CD14-positive monocyte (primary cell): ENCODE measurements around the gene WNT5B. TPM values are rescaled to one million over a fixed set of nuclear protein-coding genes. Genes with fewer than 3 reads are reported as not detected.

Experiments used
- DNase-seq, 3 donors: peaks; one replicate each; pipeline ENCODE4 v3.0.0-alpha.2; 2011 to 2022
- H2AFZ ChIP-seq: 2 replicates; pipeline ENCODE4 v1.6.0; 2012; ENCODE audit warnings: mild to moderate bottlenecking, low read depth, low read length, inconsistent platforms; ENCODE audit not compliant: insufficient read depth, poor library complexity, severe bottlenecking
- H3K27ac ChIP-seq, 2 donors: 1 replicate in 1 of 2; 2 replicates in 1 of 2; pipeline ENCODE4 v1.5.1; 2012 to 2013; ENCODE audit warnings: low read length in 2 of 2, control low read depth in 1 of 2, inconsistent platforms in 1 of 2, low read depth in 1 of 2, mild to moderate bottlenecking in 1 of 2
- H3K27me3 ChIP-seq, 2 donors: one replicate each; pipeline versions ENCODE4 v1.6.0 to v1.6.1; 2011 to 2013; ENCODE audit warnings: low read length in 2 of 2; ENCODE audit not compliant: control insufficient read depth in 2 of 2, insufficient read depth in 2 of 2
- H3K36me3 ChIP-seq, 2 donors: replicated peaks in 1 of 2; 1 replicate in 1 of 2; 2 replicates in 1 of 2; pipeline versions ENCODE4 v1.5.1 to v1.6.1; 2012 to 2013; ENCODE audit warnings: low read length in 2 of 2, control low read depth in 1 of 2, inconsistent platforms in 1 of 2, mild to moderate bottlenecking in 1 of 2; ENCODE audit not compliant: insufficient read depth in 2 of 2, control insufficient read depth in 1 of 2
- H3K4me1 ChIP-seq, 2 donors: 1 replicate in 1 of 2; 2 replicates in 1 of 2; pipeline versions ENCODE4 v1.5.1 to v1.6.1; 2012 to 2013; ENCODE audit warnings: low read length in 2 of 2, control low read depth in 1 of 2, inconsistent platforms in 1 of 2, mild to moderate bottlenecking in 1 of 2, moderate library complexity in 1 of 2; ENCODE audit not compliant: insufficient read depth in 2 of 2, control insufficient read depth in 1 of 2
- H3K4me2 ChIP-seq: replicated peaks from 2 replicates; pipeline ENCODE3; 2012; ENCODE audit warnings: low read length, moderate library complexity, mild to moderate bottlenecking; ENCODE audit not compliant: poor library complexity, severe bottlenecking; ENCODE audit errors: extremely low read depth
- H3K4me3 ChIP-seq, 3 experiments: fragments of 200-600 bp in 1 of 3; sonication (generic) in 1 of 3; replicated peaks in 1 of 3; 1 replicate in 2 of 3; 2 replicates in 1 of 3; pipeline ENCODE4 v1.5.1; 2011 to 2013; ENCODE audit warnings: low read length in 3 of 3, mild to moderate bottlenecking in 3 of 3, control low read depth in 2 of 3, low read depth in 2 of 3, inconsistent platforms in 1 of 3, moderate library complexity in 1 of 3
- H3K79me2 ChIP-seq: 2 replicates; pipeline ENCODE4 v1.6.0; 2012; ENCODE audit warnings: mild to moderate bottlenecking, control low read depth, inconsistent platforms, low read length, moderate library complexity; ENCODE audit not compliant: insufficient read depth
- H3K9ac ChIP-seq: 2 replicates; pipeline ENCODE4 v1.6.0; 2017; ENCODE audit warnings: low read length, mild to moderate bottlenecking; ENCODE audit not compliant: insufficient read depth, poor library complexity, severe bottlenecking
- H3K9me3 ChIP-seq, 2 donors: replicated peaks in 1 of 2; 1 replicate in 1 of 2; 2 replicates in 1 of 2; pipeline versions ENCODE4 v1.5.1 to v1.6.1; 2012 to 2013; ENCODE audit warnings: low read length in 2 of 2, control low read depth in 1 of 2; ENCODE audit not compliant: control insufficient read depth in 1 of 2, insufficient read depth in 1 of 2
- H4K20me1 ChIP-seq: 2 replicates; pipeline ENCODE4 v1.6.0; 2012; ENCODE audit warnings: mild to moderate bottlenecking, low read length, control low read depth, moderate library complexity; ENCODE audit not compliant: insufficient read depth
- H3K27ac Mint-ChIP-seq, 7 donors: one replicate each; pipeline ENCODE4 v1.8.0; 2020; ENCODE audit warnings: mild to moderate bottlenecking in 7 of 7, mixed read lengths in 7 of 7, moderate library complexity in 6 of 7, inconsistent platforms in 2 of 7
- H3K27me3 Mint-ChIP-seq, 3 donors: one replicate each; pipeline ENCODE4 v1.8.0; 2021 to 2022; ENCODE audit warnings: low read depth in 3 of 3, mild to moderate bottlenecking in 3 of 3, mixed read lengths in 3 of 3, moderate library complexity in 3 of 3, inconsistent platforms in 1 of 3
- H3K36me3 Mint-ChIP-seq, 2 donors: one replicate each; pipeline ENCODE4 v1.8.0; 2020; ENCODE audit warnings: mixed read lengths in 2 of 2, inconsistent platforms in 1 of 2, mild to moderate bottlenecking in 1 of 2
- H3K4me1 Mint-ChIP-seq: one replicate; pipeline ENCODE4 v1.8.0; 2020; ENCODE audit warnings: mild to moderate bottlenecking, mixed read lengths
- H3K4me3 Mint-ChIP-seq, 2 donors: one replicate each; pipeline ENCODE4 v1.8.0; 2020; ENCODE audit warnings: mild to moderate bottlenecking in 2 of 2, mixed read lengths in 2 of 2, moderate library complexity in 1 of 2
- H3K9me3 Mint-ChIP-seq, 7 donors: one replicate each; pipeline ENCODE4 v1.8.0; 2020 to 2022; ENCODE audit warnings: mixed read lengths in 7 of 7, mild to moderate bottlenecking in 6 of 7, moderate library complexity in 6 of 7, inconsistent platforms in 2 of 7
- WGBS: methylation state at CpG from one replicate; pipeline ENCODE4 v1.1.5; 2013; ENCODE audit warnings: missing lambda C conversion rate; ENCODE audit not compliant: insufficient coverage; 5-methylcytosine and 5-hydroxymethylcytosine counted together
- intact Hi-C, 2 donors: fragments of 100-400 bp; cut with micrococcal nuclease; formaldehyde crosslinking; loops; one replicate each; pipeline versions ENCODE4 v1.15.0 to v1.15.1; 2023
- polyA plus RNA-seq, 3 donors: library from polyadenylated mRNA; depleted of rRNA in 1 of 3; unstranded in 2 of 3; stranded (reverse) in 1 of 3; fragments of 300-500 nt in 2 of 3; fragments of >200 nt in 1 of 3; fragmentation: Illumina TruSeq in 2 of 3; gene quantifications; 1 replicate in 2 of 3; 2 replicates in 1 of 3; pipeline ENCODE4 v1.2.3, GENCODE V29; 2012 to 2021
- TF ChIP-seq, protein P1 (sequence below): fragments of 200-600 bp; IDR thresholded peaks from one replicate; pipeline ENCODE4 v1.8.0; 2022; ENCODE audit warnings: antibody characterized with exemption, mild to moderate bottlenecking

Gene WNT5B
- polyA plus RNA-seq, 3 donors, result 2.7 to 4.1 (median 3.1) TPM

- no CpG with 5 or more reads among the region's 1 CpG for WGBS
- H3K27me3 ChIP-seq, result no peaks in the 10 kb centered on the region
- Mint-ChIP-seq H3K4me3 (no peak overlapping the region), H3K36me3 (peaks cover 11 to 17% of the 10 kb centered on the region in 2 donors), H3K27ac (peak overlapping the region; percentile 74 to 93 (median 83)), H3K9me3 (peaks cover 0 to 3% (median 0%) of the 10 kb centered on the region in 7 donors), H3K27me3 (no peaks in the 10 kb centered on the region), H3K4me1 (peaks cover 59% of the 10 kb centered on the region)
- H3K4me2 ChIP-seq, result no peak overlapping the region
- intact Hi-C loops, result no loop called here
- H3K4me1 ChIP-seq, result peaks cover 52 to 63% of the 10 kb centered on the region in 2 donors
- TF ChIP-seq, protein P1, sequence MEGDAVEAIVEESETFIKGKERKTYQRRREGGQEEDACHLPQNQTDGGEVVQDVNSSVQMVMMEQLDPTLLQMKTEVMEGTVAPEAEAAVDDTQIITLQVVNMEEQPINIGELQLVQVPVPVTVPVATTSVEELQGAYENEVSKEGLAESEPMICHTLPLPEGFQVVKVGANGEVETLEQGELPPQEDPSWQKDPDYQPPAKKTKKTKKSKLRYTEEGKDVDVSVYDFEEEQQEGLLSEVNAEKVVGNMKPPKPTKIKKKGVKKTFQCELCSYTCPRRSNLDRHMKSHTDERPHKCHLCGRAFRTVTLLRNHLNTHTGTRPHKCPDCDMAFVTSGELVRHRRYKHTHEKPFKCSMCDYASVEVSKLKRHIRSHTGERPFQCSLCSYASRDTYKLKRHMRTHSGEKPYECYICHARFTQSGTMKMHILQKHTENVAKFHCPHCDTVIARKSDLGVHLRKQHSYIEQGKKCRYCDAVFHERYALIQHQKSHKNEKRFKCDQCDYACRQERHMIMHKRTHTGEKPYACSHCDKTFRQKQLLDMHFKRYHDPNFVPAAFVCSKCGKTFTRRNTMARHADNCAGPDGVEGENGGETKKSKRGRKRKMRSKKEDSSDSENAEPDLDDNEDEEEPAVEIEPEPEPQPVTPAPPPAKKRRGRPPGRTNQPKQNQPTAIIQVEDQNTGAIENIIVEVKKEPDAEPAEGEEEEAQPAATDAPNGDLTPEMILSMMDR, result no peak
- H3K27ac ChIP-seq, result peak overlapping the region in 1 of 2 donors; percentile 76
- no peaks in the 10 kb centered on the region for H3K36me3 ChIP-seq
- DNase-seq, result no peak
- no peaks in the 10 kb centered on the region for H4K20me1 ChIP-seq
- H3K9ac ChIP-seq, result no peak overlapping the region
- no peak overlapping the region for H2AFZ ChIP-seq
- no peaks in the 10 kb centered on the region for H3K9me3 ChIP-seq
- peaks cover 11% of the 10 kb centered on the region for H3K79me2 ChIP-seq
- peak overlapping the region in 1 of 3 experiments; percentile 56 for H3K4me3 ChIP-seq
Measured at GRCh38 chr12:1620092-1620491, 8.9 kb upstream of the WNT5B start.

DNA sequence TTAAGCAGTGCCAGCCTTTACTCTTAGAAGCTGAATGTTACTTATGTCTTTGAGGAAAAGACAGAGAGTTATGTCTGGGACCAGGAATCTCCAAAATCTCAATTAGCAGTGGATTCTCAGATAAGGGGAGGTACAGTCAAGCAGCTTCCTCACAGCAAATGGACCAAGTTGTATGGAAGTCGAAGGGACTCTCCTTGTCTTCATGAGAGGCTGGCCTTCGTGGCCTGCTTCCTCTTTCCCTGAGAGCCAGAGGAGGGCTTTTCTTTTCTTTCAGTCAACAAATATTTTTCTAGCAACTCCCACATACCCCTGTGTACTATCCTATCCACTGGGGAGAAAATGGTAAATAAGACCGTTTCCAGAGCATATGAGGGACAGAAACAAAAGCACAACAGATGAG is 6.6 kb upstream of the WNT5B start:
- TF ChIP-seq, protein P1, result no peak
- H3K27me3 ChIP-seq, result no peaks in the 10 kb centered on the region
- Mint-ChIP-seq H3K27ac (peak overlapping the region in 1 of 7 donors; percentile 62), H3K4me1 (peaks cover 41% of the 10 kb centered on the region), H3K4me3 (no peak overlapping the region), H3K27me3 (peaks cover 0 to 3% (median 2%) of the 10 kb centered on the region in 3 donors), H3K36me3 (peaks cover 11 to 22% of the 10 kb centered on the region in 2 donors), H3K9me3 (peaks cover 0 to 3% (median 0%) of the 10 kb centered on the region in 7 donors)
- H3K27ac ChIP-seq, result no peak overlapping the region
- no peaks in the 10 kb centered on the region for H3K36me3 ChIP-seq
- H4K20me1 ChIP-seq, result no peaks in the 10 kb centered on the region
- H3K4me1 ChIP-seq, result peaks cover 31 to 41% of the 10 kb centered on the region in 2 donors
- H3K79me2 ChIP-seq, result peaks cover 9% of the 10 kb centered on the region
- DNase-seq, result peak in 1 of 3 donors; percentile 24
- no peak overlapping the region for H3K4me3 ChIP-seq
- H3K9ac ChIP-seq, result no peak overlapping the region
- intact Hi-C loops, result no loop called here
- H3K4me2 ChIP-seq, result no peak overlapping the region
- H2AFZ ChIP-seq, result no peak overlapping the region
- WGBS, result 29% methylated on average over 1 of the region's 3 CpGs
- H3K9me3 ChIP-seq, result no peaks in the 10 kb centered on the region
